ENCODE data around the gene PRR5L. TPM values are rescaled to one million over a fixed set of nuclear protein-coding genes. Genes with fewer than 3 reads are reported as not detected.

PRR5L gene
- polyA plus RNA-seq, 1 of the 3 experiments (the other 2 are of a cell fraction), result 0.46 TPM

- H3K27ac ChIP-seq (ENCODE audit: low read depth in 2 of 2, low read length in 1 of 2), result no peak overlapping the region
- no peaks in the 10 kb centered on the region for H3K9me2 ChIP-seq
- ChIA-PET POLR2A (no interaction called here), CTCF (interaction anchor here (0.6 to 8.1 kb wide), 41 partner anchors 9 to 803 kb away, joined by 3 to 88 read pairs (median 5); partner anchors contain the start of gene FJX1)
- no peak overlapping the region for H3K9ac ChIP-seq
- TF ChIP-seq, protein P1, sequence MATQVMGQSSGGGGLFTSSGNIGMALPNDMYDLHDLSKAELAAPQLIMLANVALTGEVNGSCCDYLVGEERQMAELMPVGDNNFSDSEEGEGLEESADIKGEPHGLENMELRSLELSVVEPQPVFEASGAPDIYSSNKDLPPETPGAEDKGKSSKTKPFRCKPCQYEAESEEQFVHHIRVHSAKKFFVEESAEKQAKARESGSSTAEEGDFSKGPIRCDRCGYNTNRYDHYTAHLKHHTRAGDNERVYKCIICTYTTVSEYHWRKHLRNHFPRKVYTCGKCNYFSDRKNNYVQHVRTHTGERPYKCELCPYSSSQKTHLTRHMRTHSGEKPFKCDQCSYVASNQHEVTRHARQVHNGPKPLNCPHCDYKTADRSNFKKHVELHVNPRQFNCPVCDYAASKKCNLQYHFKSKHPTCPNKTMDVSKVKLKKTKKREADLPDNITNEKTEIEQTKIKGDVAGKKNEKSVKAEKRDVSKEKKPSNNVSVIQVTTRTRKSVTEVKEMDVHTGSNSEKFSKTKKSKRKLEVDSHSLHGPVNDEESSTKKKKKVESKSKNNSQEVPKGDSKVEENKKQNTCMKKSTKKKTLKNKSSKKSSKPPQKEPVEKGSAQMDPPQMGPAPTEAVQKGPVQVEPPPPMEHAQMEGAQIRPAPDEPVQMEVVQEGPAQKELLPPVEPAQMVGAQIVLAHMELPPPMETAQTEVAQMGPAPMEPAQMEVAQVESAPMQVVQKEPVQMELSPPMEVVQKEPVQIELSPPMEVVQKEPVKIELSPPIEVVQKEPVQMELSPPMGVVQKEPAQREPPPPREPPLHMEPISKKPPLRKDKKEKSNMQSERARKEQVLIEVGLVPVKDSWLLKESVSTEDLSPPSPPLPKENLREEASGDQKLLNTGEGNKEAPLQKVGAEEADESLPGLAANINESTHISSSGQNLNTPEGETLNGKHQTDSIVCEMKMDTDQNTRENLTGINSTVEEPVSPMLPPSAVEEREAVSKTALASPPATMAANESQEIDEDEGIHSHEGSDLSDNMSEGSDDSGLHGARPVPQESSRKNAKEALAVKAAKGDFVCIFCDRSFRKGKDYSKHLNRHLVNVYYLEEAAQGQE (IDR thresholded peaks at IDR 0.05; ENCODE audit: low read depth, low read length), result no peak
- TF ChIP-seq USF2 (IDR thresholded peaks at IDR 0.05; ENCODE audit: borderline replicate concordance, low read depth, low read length), result no peak
- no peak for TF ChIP-seq NRF1 (IDR thresholded peaks at IDR 0.05; ENCODE audit: low read depth, low read length)
- TF ChIP-seq MAX (IDR thresholded peaks at IDR 0.05; ENCODE audit: low read depth), result no peak
- no peak for TF ChIP-seq RCOR1 (IDR thresholded peaks at IDR 0.05; ENCODE audit: low read length)
- TF ChIP-seq, protein P2, sequence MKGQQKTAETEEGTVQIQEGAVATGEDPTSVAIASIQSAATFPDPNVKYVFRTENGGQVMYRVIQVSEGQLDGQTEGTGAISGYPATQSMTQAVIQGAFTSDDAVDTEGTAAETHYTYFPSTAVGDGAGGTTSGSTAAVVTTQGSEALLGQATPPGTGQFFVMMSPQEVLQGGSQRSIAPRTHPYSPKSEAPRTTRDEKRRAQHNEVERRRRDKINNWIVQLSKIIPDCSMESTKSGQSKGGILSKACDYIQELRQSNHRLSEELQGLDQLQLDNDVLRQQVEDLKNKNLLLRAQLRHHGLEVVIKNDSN (IDR thresholded peaks at IDR 0.05; ENCODE audit: borderline replicate concordance, low read depth), result no peak
- no peak for TF ChIP-seq TAF1 (IDR thresholded peaks at IDR 0.05; ENCODE audit: borderline replicate concordance, low read depth, low read length)
- TF ChIP-seq CHD2 (IDR thresholded peaks at IDR 0.05; ENCODE audit: low read length, partially characterized antibody), result no peak
- no peak for TF ChIP-seq EZH2phosphoT487 (IDR thresholded peaks at IDR 0.05; ENCODE audit: borderline replicate concordance, low read depth)
- no peak for TF ChIP-seq NFIC (IDR thresholded peaks at IDR 0.05; ENCODE audit: borderline replicate concordance)
- TF ChIP-seq, protein P3, sequence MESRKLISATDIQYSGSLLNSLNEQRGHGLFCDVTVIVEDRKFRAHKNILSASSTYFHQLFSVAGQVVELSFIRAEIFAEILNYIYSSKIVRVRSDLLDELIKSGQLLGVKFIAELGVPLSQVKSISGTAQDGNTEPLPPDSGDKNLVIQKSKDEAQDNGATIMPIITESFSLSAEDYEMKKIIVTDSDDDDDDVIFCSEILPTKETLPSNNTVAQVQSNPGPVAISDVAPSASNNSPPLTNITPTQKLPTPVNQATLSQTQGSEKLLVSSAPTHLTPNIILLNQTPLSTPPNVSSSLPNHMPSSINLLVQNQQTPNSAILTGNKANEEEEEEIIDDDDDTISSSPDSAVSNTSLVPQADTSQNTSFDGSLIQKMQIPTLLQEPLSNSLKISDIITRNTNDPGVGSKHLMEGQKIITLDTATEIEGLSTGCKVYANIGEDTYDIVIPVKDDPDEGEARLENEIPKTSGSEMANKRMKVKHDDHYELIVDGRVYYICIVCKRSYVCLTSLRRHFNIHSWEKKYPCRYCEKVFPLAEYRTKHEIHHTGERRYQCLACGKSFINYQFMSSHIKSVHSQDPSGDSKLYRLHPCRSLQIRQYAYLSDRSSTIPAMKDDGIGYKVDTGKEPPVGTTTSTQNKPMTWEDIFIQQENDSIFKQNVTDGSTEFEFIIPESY (IDR thresholded peaks at IDR 0.05; ENCODE audit: borderline replicate concordance, low read depth), result no peak
- TF ChIP-seq, protein P4, sequence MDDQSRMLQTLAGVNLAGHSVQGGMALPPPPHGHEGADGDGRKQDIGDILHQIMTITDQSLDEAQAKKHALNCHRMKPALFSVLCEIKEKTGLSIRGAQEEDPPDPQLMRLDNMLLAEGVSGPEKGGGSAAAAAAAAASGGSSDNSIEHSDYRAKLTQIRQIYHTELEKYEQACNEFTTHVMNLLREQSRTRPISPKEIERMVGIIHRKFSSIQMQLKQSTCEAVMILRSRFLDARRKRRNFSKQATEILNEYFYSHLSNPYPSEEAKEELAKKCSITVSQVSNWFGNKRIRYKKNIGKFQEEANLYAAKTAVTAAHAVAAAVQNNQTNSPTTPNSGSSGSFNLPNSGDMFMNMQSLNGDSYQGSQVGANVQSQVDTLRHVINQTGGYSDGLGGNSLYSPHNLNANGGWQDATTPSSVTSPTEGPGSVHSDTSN (IDR thresholded peaks at IDR 0.05), result no peak
- TF ChIP-seq RXRA (IDR thresholded peaks at IDR 0.05; ENCODE audit: borderline replicate concordance, low read depth), result no peak
- no peak for TF ChIP-seq SIN3A (IDR thresholded peaks at IDR 0.05; ENCODE audit: borderline replicate concordance, low read depth, low read length)
- no peak for TF ChIP-seq EP300 (IDR thresholded peaks at IDR 0.05; ENCODE audit: borderline replicate concordance in 1 of 2, low read depth in 1 of 2, low read length in 1 of 2)
- no peak for TF ChIP-seq POLR2AphosphoS5 (IDR thresholded peaks at IDR 0.05; ENCODE audit: low read depth, low read length)
- no peak for TF ChIP-seq FOXM1 (IDR thresholded peaks at IDR 0.05; ENCODE audit: low read depth)
- no peak for TF ChIP-seq TCF12 (IDR thresholded peaks at IDR 0.05)
- H3K79me2 ChIP-seq (ENCODE audit: insufficient read depth), result no peaks in the 10 kb centered on the region
- no peaks in the 10 kb centered on the region for H4K20me1 ChIP-seq (ENCODE audit: insufficient read depth)
- peaks cover 0 to 6% of the 10 kb centered on the region in 2 experiments; a peak in 1 of 4 replicates for H3K4me1 ChIP-seq (ENCODE audit: control insufficient read depth in 1 of 2, insufficient read depth in 2 of 2, low read depth in 1 of 2, low read length in 1 of 2)
- no peak overlapping the region for H3K4me2 ChIP-seq
- no peaks in the 10 kb centered on the region for H3K9me3 ChIP-seq
- no peak overlapping the region for H3K4me3 ChIP-seq (ENCODE audit: low read depth in 2 of 2, low read length in 1 of 2)
- no peaks in the 10 kb centered on the region for H3K27me3 ChIP-seq (ENCODE audit: insufficient read depth)
- H3K36me3 ChIP-seq (replicated peaks in 1 of 2; ENCODE audit: control insufficient read depth in 1 of 2, insufficient read depth in 2 of 2, low read length in 1 of 2), result peaks cover 8% of the 10 kb centered on the region in 2 experiments
- 51% methylated on average over 5 of the region's 5 CpGs for WGBS (ENCODE audit: low lambda C conversion rate)
- no peaks in the 10 kb centered on the region for H3F3A ChIP-seq (replicated peaks; ENCODE audit: insufficient read depth)
- no peak overlapping the region for H2AFZ ChIP-seq (ENCODE audit: low read depth)
- DNase-seq, result no peak
Observed at GRCh38 chr11:36266767-36267166, 29.3 kb upstream of the PRR5L start.

Data from SK-N-SH (cell line).